ENCODE results near the gene PRKAG2.

Gene PRKAG2

DNA sequence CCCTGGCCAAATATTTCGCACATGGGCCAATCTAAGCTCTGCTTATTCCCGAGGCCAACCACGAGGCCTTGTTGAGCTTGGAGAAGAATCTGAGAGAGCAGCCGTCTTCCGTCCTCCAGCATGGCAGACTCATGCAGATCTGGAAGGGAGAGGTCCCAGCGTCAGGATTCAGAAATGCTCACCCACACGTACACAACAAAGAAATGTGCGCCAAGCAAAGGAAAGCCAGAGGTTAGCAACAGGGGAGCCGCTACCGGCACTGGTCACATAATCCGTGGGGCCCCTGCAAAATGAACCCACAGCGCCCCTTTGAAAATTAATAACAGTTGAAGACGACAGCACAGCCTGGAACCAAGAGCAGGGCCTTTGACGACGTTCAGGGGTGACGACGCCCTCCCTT is 25.4 kb upstream of the PRKAG2 start:
- peak in 1 of 42 donors; percentile 19 for DNase-seq
- intact Hi-C loops (cut with DNase I), result no loop called here

DNA sequence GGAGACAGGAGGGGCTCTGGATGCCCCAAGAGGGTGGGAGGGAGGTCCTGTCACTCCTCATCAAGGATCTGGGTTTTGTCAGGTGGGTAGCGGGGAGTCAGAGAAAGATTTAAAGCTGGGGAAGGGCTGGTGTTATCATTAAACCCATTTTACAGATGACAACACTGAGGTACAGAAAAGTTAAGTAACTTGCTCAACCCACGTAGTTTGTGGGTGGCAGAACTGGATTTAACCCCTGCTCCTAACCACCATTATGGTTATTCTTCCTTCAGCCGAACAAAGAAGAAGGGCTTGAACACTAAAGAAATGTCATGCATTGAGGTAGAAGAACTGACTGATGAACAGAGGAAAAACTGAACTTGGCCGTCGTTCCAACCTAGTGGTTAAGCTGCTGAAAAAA is 24.9 kb upstream of the PRKAG2 start:
- intact Hi-C loops (cut with DNase I), result no loop called here
- DNase-seq, result peak in 1 of 42 donors; percentile 4

DNA sequence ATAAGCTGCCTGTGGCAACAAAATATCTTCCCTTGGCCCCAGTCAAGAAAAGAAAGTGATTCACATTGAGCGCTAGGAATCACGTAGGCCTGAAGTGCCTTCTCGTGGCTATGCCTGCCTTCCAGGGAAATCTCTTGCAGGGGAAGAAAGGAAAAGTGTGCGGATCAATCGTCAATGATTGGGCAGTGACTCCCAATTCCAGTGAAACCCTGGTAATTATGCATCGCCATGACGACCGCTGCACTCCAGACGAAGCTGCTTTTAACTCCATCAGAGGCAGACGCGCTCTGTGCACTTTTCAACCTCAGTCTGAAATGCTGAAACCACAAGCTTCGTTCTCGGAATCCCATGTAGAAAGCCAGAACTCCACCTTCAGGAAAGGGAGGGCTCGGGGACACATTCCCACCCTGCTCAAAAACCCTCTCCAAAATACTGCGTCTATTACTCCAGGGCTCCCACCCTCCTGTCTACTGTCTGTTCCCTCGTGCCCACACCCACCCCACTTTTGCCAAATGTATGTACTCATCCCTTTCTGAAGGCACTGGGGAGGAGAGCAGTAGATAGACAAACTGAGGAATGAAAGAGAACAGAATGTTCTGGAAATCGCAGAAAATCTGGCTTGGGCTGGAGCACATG is 24.2 kb upstream of the PRKAG2 start:
- intact Hi-C loops (cut with DNase I), result no loop called here
- peak in 3 of 42 donors; percentile 23 to 53 (median 25) for DNase-seq

DNA sequence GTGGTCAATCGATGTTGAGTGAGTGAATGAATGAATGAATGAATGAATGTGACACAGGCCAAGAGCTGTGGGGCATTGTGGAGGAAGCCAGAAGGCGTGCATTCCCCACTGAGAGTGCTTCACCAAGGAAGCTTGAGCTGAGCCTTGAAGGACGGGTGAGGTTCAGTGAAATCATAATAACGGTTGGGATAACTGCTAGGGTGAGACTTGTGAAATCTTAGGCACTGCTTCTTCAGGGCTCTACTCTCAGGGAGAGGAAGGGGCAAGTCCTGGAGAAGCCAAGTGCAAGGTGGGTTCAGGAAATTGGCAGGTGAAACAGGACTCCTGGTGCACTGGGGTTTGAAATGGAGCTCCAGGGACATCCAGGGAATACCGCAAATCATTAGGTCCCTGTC is 23.7 kb upstream of the PRKAG2 start:
- DNase-seq, result peak in 1 of 42 donors; percentile 0
- intact Hi-C loops (cut with DNase I), result no loop called here

- intact Hi-C loops (cut with DNase I), result no loop called here
Observed at GRCh38 chr7:151899513-151900360, 22.8 kb upstream of the PRKAG2 start.

GRCh38 chr7:151897951-151898686 is 21.2 kb upstream of the PRKAG2 start:
- intact Hi-C loops (cut with DNase I), result no loop called here

More at GRCh38 chr7:151899513-151900360, 22.8 kb upstream of the PRKAG2 start:
- DNase-seq, result peak in 1 of 42 donors; percentile 27

GRCh38 chr7:151897161-151897731 is 20.3 kb upstream of the PRKAG2 start:
- DNase-seq, result peak in 40 of 42 donors; percentile 35 to 90 (median 64)
- intact Hi-C loops (cut with DNase I), result no loop called here

More at GRCh38 chr7:151897951-151898686, 21.2 kb upstream of the PRKAG2 start:
- peak in 1 of 42 donors; percentile 31 for DNase-seq

GRCh38 chr7:151896486-151896885 is 19.6 kb upstream of the PRKAG2 start:
- intact Hi-C loops (cut with DNase I), result no loop called here
- peak in 1 of 42 donors; percentile 32 for DNase-seq

DNA sequence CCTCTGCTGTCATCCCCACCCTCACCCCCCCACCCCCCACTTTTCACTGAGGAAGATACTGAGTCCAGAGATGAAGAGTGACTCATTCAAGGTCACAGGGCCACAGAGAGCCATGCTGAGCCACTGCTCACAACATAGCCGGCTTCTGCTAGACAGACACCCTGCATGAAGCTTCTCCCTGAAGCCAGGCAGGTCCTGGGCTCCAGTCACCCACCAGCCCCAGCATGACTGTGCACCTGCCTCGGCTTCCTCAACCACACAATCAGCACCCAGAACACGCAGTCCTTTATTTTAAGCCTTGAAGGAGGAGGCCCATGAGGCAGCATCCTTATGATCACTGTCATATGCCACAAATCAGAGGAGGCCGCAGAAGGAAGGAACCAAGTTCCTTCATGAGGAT is 19.2 kb upstream of the PRKAG2 start:
- intact Hi-C loops (cut with DNase I), result no loop called here
- DNase-seq, result peak in 1 of 42 donors; percentile 31

DNA sequence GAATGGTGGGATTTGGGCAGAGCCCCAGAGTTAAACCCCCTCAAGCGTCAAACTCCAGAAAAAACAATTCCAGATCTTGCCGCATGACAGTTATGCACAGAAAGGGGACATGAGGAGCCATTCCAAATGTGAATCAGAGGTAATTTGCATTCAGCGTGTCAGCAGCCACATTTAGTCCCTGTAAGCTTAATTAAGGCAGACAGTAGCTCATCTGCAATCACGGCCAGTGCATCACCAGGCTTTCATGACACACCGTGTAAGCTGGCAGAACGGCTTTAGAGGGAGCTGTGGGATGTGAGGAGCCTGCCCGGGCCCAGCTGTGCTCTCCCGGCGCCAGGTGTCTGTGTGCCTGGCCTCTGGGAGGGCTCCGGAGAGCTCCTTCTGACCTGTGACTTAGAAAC is 18.7 kb upstream of the PRKAG2 start:
- DNase-seq, result peak in 4 of 42 donors; percentile 10 to 38 (median 30)
- intact Hi-C loops (cut with DNase I), result no loop called here

DNA sequence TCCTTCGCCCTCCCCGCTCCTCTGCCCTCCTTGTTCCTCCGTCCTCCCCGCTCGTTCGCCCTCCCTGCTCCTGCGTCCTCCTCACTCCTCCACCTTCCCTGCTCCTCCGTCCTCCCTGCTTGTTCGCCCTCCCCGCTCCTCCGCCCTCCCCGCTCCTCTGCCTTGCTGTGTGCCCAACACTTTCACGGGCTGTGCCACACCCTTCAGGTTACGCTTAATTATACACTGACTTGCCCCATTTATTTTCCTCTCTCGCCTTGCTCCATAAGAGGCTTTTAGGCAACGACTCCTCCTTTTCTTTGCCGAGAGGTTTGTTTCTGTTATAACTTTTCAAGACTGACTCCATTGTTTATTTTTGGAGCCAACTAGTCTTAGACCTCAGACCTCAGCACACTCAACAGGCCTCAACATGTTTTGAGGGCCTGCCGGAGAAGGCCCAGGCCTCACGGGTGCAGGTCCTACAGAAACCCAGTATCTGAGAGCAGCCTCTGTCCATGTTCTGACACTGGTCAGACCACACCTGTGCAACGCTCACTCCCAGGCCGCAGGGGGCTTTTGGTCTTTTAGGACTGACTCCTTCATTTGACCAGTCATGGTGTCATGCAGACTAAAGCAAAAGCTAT is 18.2 kb upstream of the PRKAG2 start:
- peak in 2 of 42 donors; percentile 27 to 31 for DNase-seq

DNA sequence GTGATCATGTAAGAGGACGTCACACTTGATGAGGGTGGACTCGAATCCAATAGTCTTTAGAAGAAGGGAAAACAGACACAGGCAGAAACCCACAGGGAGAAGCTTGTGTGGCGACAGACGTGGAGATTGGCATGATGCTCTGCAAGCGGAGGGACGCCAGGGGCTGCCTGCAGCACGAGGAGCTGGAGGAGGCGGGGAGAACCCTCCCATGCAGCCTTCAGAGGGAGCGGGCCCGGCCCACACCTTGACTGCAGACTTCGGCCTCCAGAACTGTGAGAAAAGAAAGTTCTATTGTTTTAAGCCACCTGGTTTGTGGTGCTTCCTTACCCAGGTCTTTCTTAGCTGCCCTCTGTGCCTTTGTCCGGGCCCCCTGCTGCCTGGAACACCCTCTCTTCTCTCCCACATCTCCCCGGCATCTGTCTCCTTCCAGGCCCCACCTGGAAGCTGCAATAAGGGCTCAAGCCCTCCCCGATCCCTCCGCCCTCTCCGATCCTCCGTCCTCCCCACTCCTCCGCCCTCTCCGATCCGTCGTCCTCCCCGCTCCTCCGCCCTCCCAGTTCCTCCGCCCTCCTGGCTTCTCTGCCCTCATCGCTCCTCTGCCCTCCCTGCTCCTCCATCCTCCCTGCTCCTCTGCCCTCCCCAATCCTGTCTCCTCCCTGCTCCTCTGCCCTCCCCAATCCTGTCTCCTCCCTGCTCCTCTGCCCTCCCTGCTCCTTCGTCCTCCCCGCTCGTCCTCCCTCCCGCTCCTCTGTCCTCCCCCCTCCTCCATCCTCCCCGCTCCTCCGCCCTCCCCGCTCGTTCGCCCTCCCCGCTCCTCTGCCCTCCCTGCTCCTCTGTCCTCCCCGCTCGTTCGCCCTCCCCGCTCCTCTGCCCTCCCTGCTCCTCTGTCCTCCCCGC is 17.4 kb upstream of the PRKAG2 start:
- intact Hi-C loops (cut with DNase I), result no loop called here
- peak in 3 of 42 donors; percentile 38 to 42 (median 39) for DNase-seq

More for the DNA sequence above, 18.2 kb upstream of the PRKAG2 start:
- intact Hi-C loops (cut with DNase I), result no loop called here

DNA sequence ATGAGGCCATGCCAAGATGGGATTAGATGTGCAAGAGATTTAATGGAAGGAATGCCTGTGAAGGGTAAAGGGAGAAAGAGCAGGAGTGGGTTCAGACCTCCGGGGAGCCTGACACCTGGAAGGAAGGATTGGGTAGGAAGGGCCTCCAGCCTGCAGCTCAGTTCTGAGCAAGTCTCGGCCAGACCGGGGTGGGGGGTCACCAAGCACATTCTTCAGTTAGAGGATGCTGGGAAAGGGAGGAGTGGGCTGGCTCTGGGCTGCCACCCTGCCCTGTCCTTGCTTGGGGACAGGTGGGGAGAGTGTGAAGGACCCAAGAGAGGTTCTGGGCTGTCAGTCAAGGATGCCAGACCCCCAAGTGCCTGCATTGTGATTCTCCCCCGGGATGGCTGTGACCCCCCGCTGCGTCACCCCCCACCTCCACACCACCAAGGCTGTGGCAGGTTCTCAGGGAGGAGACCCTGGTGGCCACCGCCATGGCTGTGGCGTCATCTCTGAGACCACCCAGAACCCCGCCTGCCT is 16.5 kb upstream of the PRKAG2 start:
- peak in 2 of 42 donors; percentile 16 to 17 for DNase-seq
- intact Hi-C loops (cut with DNase I), result no loop called here

DNA sequence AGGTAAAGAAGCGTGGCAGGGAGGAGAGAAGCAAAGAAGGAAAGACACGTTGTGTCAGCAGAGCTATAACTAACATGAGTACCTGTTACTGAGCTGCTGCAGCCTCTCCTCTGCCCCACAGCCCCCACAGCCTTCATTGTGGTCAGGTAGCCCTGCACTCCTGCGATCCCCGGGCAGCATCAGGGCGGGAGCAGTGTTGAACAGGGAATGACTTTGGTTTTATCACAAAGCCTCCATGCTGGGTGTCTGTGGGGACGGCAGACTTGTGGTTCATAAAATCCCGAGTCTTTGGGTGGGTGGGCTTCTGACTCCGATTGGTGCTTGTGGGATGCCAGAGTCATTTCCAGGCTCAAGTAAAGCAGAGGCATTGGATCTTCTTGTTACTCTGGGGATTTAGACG is 14.8 kb upstream of the PRKAG2 start:
- peak in 1 of 42 donors; percentile 37 for DNase-seq
- intact Hi-C loops (cut with DNase I), result no loop called here

DNA sequence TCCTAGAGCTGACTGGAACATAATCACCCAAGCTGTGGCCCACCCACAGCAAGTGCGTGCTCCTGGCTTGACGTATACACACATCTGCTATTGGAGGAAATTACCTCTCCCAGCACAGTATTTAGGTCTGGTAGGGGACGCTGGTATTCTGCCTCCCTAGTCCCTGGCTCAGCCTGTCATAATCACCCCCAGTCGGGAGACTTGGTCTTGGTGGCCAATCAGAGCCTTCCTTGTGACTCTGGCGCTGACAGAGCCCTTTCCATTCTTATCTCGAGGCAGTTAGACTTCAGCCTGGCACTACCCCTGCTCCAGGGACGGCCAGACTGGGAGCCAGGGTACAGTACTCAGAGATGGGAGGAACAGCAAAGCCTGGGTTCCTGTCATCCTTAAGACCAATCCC is 14.3 kb upstream of the PRKAG2 start:
- DNase-seq, result no peak
- intact Hi-C loops (cut with DNase I), result no loop called here

DNA sequence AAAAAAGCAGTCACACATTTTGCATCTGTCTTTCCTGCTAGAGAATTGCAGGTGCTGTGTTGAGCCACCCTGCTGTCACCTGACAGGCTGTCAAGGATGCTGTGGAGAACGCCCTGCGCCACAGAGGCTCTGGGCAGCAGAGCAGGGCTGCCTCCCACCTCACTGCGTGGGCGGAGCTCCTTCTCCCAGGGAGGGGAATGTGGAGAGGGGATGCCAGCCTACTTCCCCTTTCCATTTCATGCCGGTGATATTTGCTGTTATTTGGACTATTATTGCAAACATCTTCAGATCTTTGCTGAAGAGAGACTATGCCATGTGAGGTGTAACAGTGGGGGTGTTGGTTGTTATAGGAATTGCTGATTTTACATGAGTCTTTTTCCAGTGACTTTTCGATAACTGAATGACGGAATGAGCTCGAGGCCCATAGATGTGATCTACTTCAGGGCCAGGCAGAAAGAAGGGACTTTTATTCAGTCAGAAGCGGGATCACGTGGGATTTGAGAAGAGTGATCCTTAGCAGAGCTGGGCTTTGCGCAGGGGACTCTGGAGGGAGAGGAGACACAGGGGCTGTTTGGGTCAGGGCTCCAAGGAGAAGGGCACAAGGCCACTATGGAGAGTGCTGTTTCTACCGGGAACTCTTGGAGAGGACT is 13.6 kb upstream of the PRKAG2 start:
- DNase-seq, result peak in 29 of 42 donors; percentile 20 to 76 (median 54)

More for the DNA sequence above, 13.6 kb upstream of the PRKAG2 start:
- intact Hi-C loops (cut with DNase I), result no loop called here
